H9 (cell line): ENCODE measurements around the gene ULK1. TPM values are rescaled to one million over a fixed set of nuclear protein-coding genes. Genes with fewer than 3 reads are reported as not detected.

ENCODE experiments used
- DNase-seq: peaks from one replicate; pipeline ENCODE4 v3.0.0-alpha.2; 2017
- H2AFZ ChIP-seq: one replicate; pipeline ENCODE4 v1.6.1; 2013; ENCODE audit warnings: mild to moderate bottlenecking, low read length, control low read depth, moderate library complexity
- H2AK5ac ChIP-seq: 2 replicates; pipeline ENCODE4 v1.6.1; 2013; ENCODE audit warnings: low read length, control low read depth, mixed read lengths; ENCODE audit not compliant: insufficient read length
- H2BK120ac ChIP-seq: one replicate; pipeline ENCODE4 v1.6.1; 2013; ENCODE audit warnings: low read depth, mild to moderate bottlenecking, low read length, control low read depth, inconsistent platforms; ENCODE audit not compliant: poor library complexity, severe bottlenecking
- H2BK12ac ChIP-seq: 2 replicates; pipeline ENCODE4 v1.6.1; 2013; ENCODE audit warnings: low read length, control low read depth, mixed read lengths, low read depth; ENCODE audit not compliant: insufficient read length
- H2BK15ac ChIP-seq: 2 replicates; pipeline ENCODE4 v1.6.1; 2013; ENCODE audit warnings: low read depth, low read length, control low read depth
- H2BK20ac ChIP-seq: one replicate; pipeline ENCODE4 v1.6.1; 2013; ENCODE audit warnings: low read depth, mild to moderate bottlenecking, low read length, control low read depth, inconsistent platforms; ENCODE audit not compliant: poor library complexity, severe bottlenecking
- H2BK5ac ChIP-seq: 2 replicates; pipeline ENCODE4 v1.6.1; 2013; ENCODE audit warnings: low read length, control low read depth, mixed read lengths; ENCODE audit not compliant: insufficient read length
- H3K14ac ChIP-seq: 2 replicates; pipeline ENCODE4 v1.6.1; 2013; ENCODE audit warnings: low read length, control low read depth; ENCODE audit not compliant: insufficient read depth
- H3K18ac ChIP-seq: 2 replicates; pipeline ENCODE4 v1.6.1; 2013; ENCODE audit warnings: low read depth, mild to moderate bottlenecking, mixed read lengths, low read length, control low read depth; ENCODE audit not compliant: insufficient read length
- H3K23ac ChIP-seq: 2 replicates; pipeline ENCODE4 v1.6.1; 2013; ENCODE audit warnings: low read length, control low read depth, mixed read lengths, low read depth; ENCODE audit not compliant: insufficient read length
- H3K23me2 ChIP-seq: 2 replicates; pipeline ENCODE4 v1.6.1; 2013; ENCODE audit warnings: low read depth, mild to moderate bottlenecking, mixed read lengths, low read length, control low read depth; ENCODE audit not compliant: insufficient read length, poor library complexity, severe bottlenecking
- H3K27ac ChIP-seq: 2 replicates; pipeline ENCODE4 v1.5.1; 2013; ENCODE audit warnings: low read length, control low read depth, mixed read lengths, low read depth; ENCODE audit not compliant: insufficient read length
- H3K27me3 ChIP-seq: 2 replicates; pipeline ENCODE4 v1.6.1; 2013; ENCODE audit warnings: low read length, control low read depth, inconsistent platforms; ENCODE audit not compliant: insufficient read depth
- H3K4ac ChIP-seq: 2 replicates; pipeline ENCODE4 v1.6.1; 2013; ENCODE audit warnings: low read depth, mild to moderate bottlenecking, control low read depth, inconsistent platforms, low read length, moderate library complexity
- H3K4me1 ChIP-seq: 2 replicates; pipeline ENCODE4 v1.6.1; 2013; ENCODE audit warnings: low read length, control low read depth, inconsistent platforms; ENCODE audit not compliant: insufficient read depth
- H3K4me2 ChIP-seq: 2 replicates; pipeline ENCODE4 v1.6.1; 2013; ENCODE audit warnings: low read length, control low read depth, mixed read lengths; ENCODE audit not compliant: insufficient read length, insufficient read depth
- H3K56ac ChIP-seq: 2 replicates; pipeline ENCODE4 v1.6.1; 2013; ENCODE audit warnings: low read depth, mild to moderate bottlenecking, mixed read lengths, low read length, control low read depth; ENCODE audit not compliant: insufficient read length
- H3K79me1 ChIP-seq: 2 replicates; pipeline ENCODE4 v1.6.1; 2013; ENCODE audit warnings: low read depth, mild to moderate bottlenecking, moderate library complexity, low read length, control low read depth, inconsistent platforms; ENCODE audit not compliant: insufficient read depth, poor library complexity, severe bottlenecking
- H3K79me2 ChIP-seq: 2 replicates; pipeline ENCODE4 v1.6.1; 2013; ENCODE audit warnings: low read length, control low read depth, inconsistent platforms; ENCODE audit not compliant: insufficient read depth
- H3K9ac ChIP-seq: 2 replicates; pipeline ENCODE4 v1.6.1; 2013; ENCODE audit warnings: low read length, control low read depth, mixed read lengths; ENCODE audit not compliant: insufficient read length; ENCODE audit errors: extremely low read depth
- H3K9me3 ChIP-seq: one replicate; pipeline ENCODE4 v1.6.1; 2013; ENCODE audit warnings: low read depth, low read length, inconsistent platforms; ENCODE audit not compliant: control insufficient read depth
- H3T11ph ChIP-seq: one replicate; pipeline ENCODE4 v1.6.1; 2013; ENCODE audit warnings: mild to moderate bottlenecking, low read length, control low read depth, inconsistent platforms
- H4K20me1 ChIP-seq: one replicate; pipeline ENCODE4 v1.6.1; 2013; ENCODE audit not compliant: control insufficient read depth, insufficient read length, insufficient read depth
- H4K5ac ChIP-seq: 2 replicates; pipeline ENCODE4 v1.6.1; 2013; ENCODE audit warnings: low read depth, mild to moderate bottlenecking, mixed read lengths, low read length, control low read depth; ENCODE audit not compliant: insufficient read length
- H4K8ac ChIP-seq: replicated peaks from 2 replicates; pipeline ENCODE4 v1.6.1; 2013; ENCODE audit warnings: low read length, control low read depth, mixed read lengths, low read depth; ENCODE audit not compliant: insufficient read length
- H4K91ac ChIP-seq: 2 replicates; pipeline ENCODE4 v1.6.1; 2013; ENCODE audit warnings: low read depth, mild to moderate bottlenecking, moderate library complexity, mixed read lengths, low read length, control low read depth; ENCODE audit not compliant: insufficient read length
- H3K27ac Mint-ChIP-seq, 3 experiments: 2 replicates in 2 of 3; 3 replicates in 1 of 3; pipeline ENCODE4 v1.8.0; 2020 to 2021; ENCODE audit warnings: mixed read lengths in 3 of 3, mild to moderate bottlenecking in 1 of 3, moderate library complexity in 1 of 3
- H3K27me3 Mint-ChIP-seq: 2 replicates; pipeline ENCODE4 v1.8.0; 2021; ENCODE audit warnings: low read depth, mild to moderate bottlenecking, moderate library complexity, mixed read lengths
- H3K36me3 Mint-ChIP-seq, 3 experiments: 2 replicates in 2 of 3; 3 replicates in 1 of 3; pipeline ENCODE4 v1.8.0; 2020 to 2021; ENCODE audit warnings: low read depth in 3 of 3, mixed read lengths in 3 of 3; ENCODE audit not compliant: insufficient read depth in 1 of 3
- H3K4me1 Mint-ChIP-seq, 2 experiments: 2 replicates each; pipeline ENCODE4 v1.8.0; 2020; ENCODE audit warnings: mixed read lengths in 2 of 2
- H3K4me3 Mint-ChIP-seq, 2 experiments: 2 replicates in 1 of 2; 3 replicates in 1 of 2; pipeline ENCODE4 v1.8.0; 2020 to 2021; ENCODE audit warnings: mild to moderate bottlenecking in 2 of 2, mixed read lengths in 2 of 2, moderate library complexity in 1 of 2
- H3K9me3 Mint-ChIP-seq, 2 experiments: 2 replicates in 1 of 2; 3 replicates in 1 of 2; pipeline ENCODE4 v1.8.0; 2020; ENCODE audit warnings: mild to moderate bottlenecking in 2 of 2, mixed read lengths in 2 of 2, moderate library complexity in 1 of 2
- CTCF ChIP-seq: fragments of 200-600 bp; sonication (generic); conservative IDR thresholded peaks from 3 replicates; pipeline ENCODE4 v1.8.0; 2021; ENCODE audit warnings: antibody characterized with exemption, mild to moderate bottlenecking
- WGBS: extraction: QIAGEN DNeasy Blood & Tissue Kit; methylation state at CpG from one replicate; pipeline ENCODE4 v1.1.7; 2013; ENCODE audit warnings: missing lambda C conversion rate, low lambda C conversion rate, mixed read lengths; ENCODE audit not compliant: insufficient read length; ENCODE audit errors: extremely low coverage; 5-methylcytosine and 5-hydroxymethylcytosine counted together
- total RNA-seq: library from RNA; stranded (reverse); gene quantifications from 2 replicates; pipeline ENCODE4 v1.2.1, GENCODE V29; 2021

The ULK1 gene
- total RNA-seq, 1 experiment from 2014 or later, result 57.2 TPM

- TF ChIP-seq CTCF, result no peak
- Mint-ChIP-seq H3K4me3 (peak overlapping the region; percentile 75 to 88), H3K4me1 (peaks cover 11 to 26% of the 10 kb centered on the region in 2 experiments), H3K9me3 (peaks cover 0 to 3% of the 10 kb centered on the region in 2 experiments; a peak in 2 of 5 replicates), H3K36me3 (peaks cover 9 to 16% (median 13%) of the 10 kb centered on the region in 3 experiments; a peak in 6 of 7 replicates), H3K27ac (peak overlapping the region in 2 of 3 experiments; percentile 55 to 70; a peak in 2 of 7 replicates), H3K27me3 (no peaks in the 10 kb centered on the region)
- no CpG with 5 or more reads among the region's 39 CpGs for WGBS
- H3K9me3 ChIP-seq, result no peaks in the 10 kb centered on the region
- H3K79me2 ChIP-seq, result no peaks in the 10 kb centered on the region
- no peak overlapping the region for H4K8ac ChIP-seq
- no peak overlapping the region for H3K56ac ChIP-seq
- no peak overlapping the region for H2BK20ac ChIP-seq
- peak overlapping the region; percentile 59 for H4K91ac ChIP-seq
- peak overlapping the region; percentile 7 for H3K4me2 ChIP-seq
- H2AFZ ChIP-seq, result no peak overlapping the region
- H3K27ac ChIP-seq, result no peak overlapping the region
- H3K79me1 ChIP-seq, result no peaks in the 10 kb centered on the region
- no peak overlapping the region for H4K5ac ChIP-seq
- H2BK12ac ChIP-seq, result peak overlapping the region; percentile 77
- peak overlapping the region; percentile 41 for H3K18ac ChIP-seq
- no peak overlapping the region; the same call in 1 of the 2 replicates for H3K14ac ChIP-seq
- no peak overlapping the region for H3K23ac ChIP-seq
- H2AK5ac ChIP-seq, result no peak overlapping the region
- no peaks in the 10 kb centered on the region for H3K27me3 ChIP-seq
- H3K23me2 ChIP-seq, result peaks cover 7% of the 10 kb centered on the region
- peak overlapping the region; percentile 18 for H3K9ac ChIP-seq
- peak; percentile 96 for DNase-seq
- no peak overlapping the region for H3T11ph ChIP-seq
- no peak overlapping the region; the same call in 1 of the 2 replicates for H3K4ac ChIP-seq
- no peaks in the 10 kb centered on the region for H4K20me1 ChIP-seq
- no peak overlapping the region for H2BK120ac ChIP-seq
- H2BK5ac ChIP-seq, result no peak overlapping the region
- H2BK15ac ChIP-seq, result peak overlapping the region; percentile 68; the same call in 1 of the 2 replicates
- no peaks in the 10 kb centered on the region for H3K4me1 ChIP-seq
These were observed 1.8 kb downstream of the ULK1 start for GRCh38 chr12:131896080-131896810.
